H9 (cell line): Measurements from ENCODE around the gene LRRC34. TPM values are rescaled to one million over a fixed set of nuclear protein-coding genes. Genes with fewer than 3 reads are reported as not detected.

Source experiments
- DNase-seq: peaks from one replicate; pipeline ENCODE4 v3.0.0-alpha.2; 2017
- H2AFZ ChIP-seq: one replicate; pipeline ENCODE4 v1.6.1; 2013; ENCODE audit warnings: mild to moderate bottlenecking, low read length, control low read depth, moderate library complexity
- H2AK5ac ChIP-seq: 2 replicates; pipeline ENCODE4 v1.6.1; 2013; ENCODE audit warnings: low read length, control low read depth, mixed read lengths; ENCODE audit not compliant: insufficient read length
- H2BK120ac ChIP-seq: one replicate; pipeline ENCODE4 v1.6.1; 2013; ENCODE audit warnings: low read depth, mild to moderate bottlenecking, low read length, control low read depth, inconsistent platforms; ENCODE audit not compliant: poor library complexity, severe bottlenecking
- H2BK12ac ChIP-seq: 2 replicates; pipeline ENCODE4 v1.6.1; 2013; ENCODE audit warnings: low read length, control low read depth, mixed read lengths, low read depth; ENCODE audit not compliant: insufficient read length
- H2BK15ac ChIP-seq: 2 replicates; pipeline ENCODE4 v1.6.1; 2013; ENCODE audit warnings: low read depth, low read length, control low read depth
- H2BK20ac ChIP-seq: one replicate; pipeline ENCODE4 v1.6.1; 2013; ENCODE audit warnings: low read depth, mild to moderate bottlenecking, low read length, control low read depth, inconsistent platforms; ENCODE audit not compliant: poor library complexity, severe bottlenecking
- H2BK5ac ChIP-seq: 2 replicates; pipeline ENCODE4 v1.6.1; 2013; ENCODE audit warnings: low read length, control low read depth, mixed read lengths; ENCODE audit not compliant: insufficient read length
- H3K14ac ChIP-seq: 2 replicates; pipeline ENCODE4 v1.6.1; 2013; ENCODE audit warnings: low read length, control low read depth; ENCODE audit not compliant: insufficient read depth
- H3K18ac ChIP-seq: 2 replicates; pipeline ENCODE4 v1.6.1; 2013; ENCODE audit warnings: low read depth, mild to moderate bottlenecking, mixed read lengths, low read length, control low read depth; ENCODE audit not compliant: insufficient read length
- H3K23ac ChIP-seq: 2 replicates; pipeline ENCODE4 v1.6.1; 2013; ENCODE audit warnings: low read length, control low read depth, mixed read lengths, low read depth; ENCODE audit not compliant: insufficient read length
- H3K23me2 ChIP-seq: 2 replicates; pipeline ENCODE4 v1.6.1; 2013; ENCODE audit warnings: low read depth, mild to moderate bottlenecking, mixed read lengths, low read length, control low read depth; ENCODE audit not compliant: insufficient read length, poor library complexity, severe bottlenecking
- H3K27ac ChIP-seq: 2 replicates; pipeline ENCODE4 v1.5.1; 2013; ENCODE audit warnings: low read length, control low read depth, mixed read lengths, low read depth; ENCODE audit not compliant: insufficient read length
- H3K27me3 ChIP-seq: 2 replicates; pipeline ENCODE4 v1.6.1; 2013; ENCODE audit warnings: low read length, control low read depth, inconsistent platforms; ENCODE audit not compliant: insufficient read depth
- H3K4ac ChIP-seq: 2 replicates; pipeline ENCODE4 v1.6.1; 2013; ENCODE audit warnings: low read depth, mild to moderate bottlenecking, control low read depth, inconsistent platforms, low read length, moderate library complexity
- H3K4me1 ChIP-seq: 2 replicates; pipeline ENCODE4 v1.6.1; 2013; ENCODE audit warnings: low read length, control low read depth, inconsistent platforms; ENCODE audit not compliant: insufficient read depth
- H3K4me2 ChIP-seq: 2 replicates; pipeline ENCODE4 v1.6.1; 2013; ENCODE audit warnings: low read length, control low read depth, mixed read lengths; ENCODE audit not compliant: insufficient read length, insufficient read depth
- H3K56ac ChIP-seq: 2 replicates; pipeline ENCODE4 v1.6.1; 2013; ENCODE audit warnings: low read depth, mild to moderate bottlenecking, mixed read lengths, low read length, control low read depth; ENCODE audit not compliant: insufficient read length
- H3K79me1 ChIP-seq: 2 replicates; pipeline ENCODE4 v1.6.1; 2013; ENCODE audit warnings: low read depth, mild to moderate bottlenecking, moderate library complexity, low read length, control low read depth, inconsistent platforms; ENCODE audit not compliant: insufficient read depth, poor library complexity, severe bottlenecking
- H3K79me2 ChIP-seq: 2 replicates; pipeline ENCODE4 v1.6.1; 2013; ENCODE audit warnings: low read length, control low read depth, inconsistent platforms; ENCODE audit not compliant: insufficient read depth
- H3K9ac ChIP-seq: 2 replicates; pipeline ENCODE4 v1.6.1; 2013; ENCODE audit warnings: low read length, control low read depth, mixed read lengths; ENCODE audit not compliant: insufficient read length; ENCODE audit errors: extremely low read depth
- H3K9me3 ChIP-seq: one replicate; pipeline ENCODE4 v1.6.1; 2013; ENCODE audit warnings: low read depth, low read length, inconsistent platforms; ENCODE audit not compliant: control insufficient read depth
- H3T11ph ChIP-seq: one replicate; pipeline ENCODE4 v1.6.1; 2013; ENCODE audit warnings: mild to moderate bottlenecking, low read length, control low read depth, inconsistent platforms
- H4K20me1 ChIP-seq: one replicate; pipeline ENCODE4 v1.6.1; 2013; ENCODE audit not compliant: control insufficient read depth, insufficient read length, insufficient read depth
- H4K5ac ChIP-seq: 2 replicates; pipeline ENCODE4 v1.6.1; 2013; ENCODE audit warnings: low read depth, mild to moderate bottlenecking, mixed read lengths, low read length, control low read depth; ENCODE audit not compliant: insufficient read length
- H4K8ac ChIP-seq: replicated peaks from 2 replicates; pipeline ENCODE4 v1.6.1; 2013; ENCODE audit warnings: low read length, control low read depth, mixed read lengths, low read depth; ENCODE audit not compliant: insufficient read length
- H4K91ac ChIP-seq: 2 replicates; pipeline ENCODE4 v1.6.1; 2013; ENCODE audit warnings: low read depth, mild to moderate bottlenecking, moderate library complexity, mixed read lengths, low read length, control low read depth; ENCODE audit not compliant: insufficient read length
- H3K27ac Mint-ChIP-seq, 3 experiments: 2 replicates in 2 of 3; 3 replicates in 1 of 3; pipeline ENCODE4 v1.8.0; 2020 to 2021; ENCODE audit warnings: mixed read lengths in 3 of 3, mild to moderate bottlenecking in 1 of 3, moderate library complexity in 1 of 3
- H3K27me3 Mint-ChIP-seq: 2 replicates; pipeline ENCODE4 v1.8.0; 2021; ENCODE audit warnings: low read depth, mild to moderate bottlenecking, moderate library complexity, mixed read lengths
- H3K36me3 Mint-ChIP-seq, 3 experiments: 2 replicates in 2 of 3; 3 replicates in 1 of 3; pipeline ENCODE4 v1.8.0; 2020 to 2021; ENCODE audit warnings: low read depth in 3 of 3, mixed read lengths in 3 of 3; ENCODE audit not compliant: insufficient read depth in 1 of 3
- H3K4me1 Mint-ChIP-seq, 2 experiments: 2 replicates each; pipeline ENCODE4 v1.8.0; 2020; ENCODE audit warnings: mixed read lengths in 2 of 2
- H3K4me3 Mint-ChIP-seq, 2 experiments: 2 replicates in 1 of 2; 3 replicates in 1 of 2; pipeline ENCODE4 v1.8.0; 2020 to 2021; ENCODE audit warnings: mild to moderate bottlenecking in 2 of 2, mixed read lengths in 2 of 2, moderate library complexity in 1 of 2
- H3K9me3 Mint-ChIP-seq, 2 experiments: 2 replicates in 1 of 2; 3 replicates in 1 of 2; pipeline ENCODE4 v1.8.0; 2020; ENCODE audit warnings: mild to moderate bottlenecking in 2 of 2, mixed read lengths in 2 of 2, moderate library complexity in 1 of 2
- CTCF ChIP-seq: fragments of 200-600 bp; sonication (generic); conservative IDR thresholded peaks from 3 replicates; pipeline ENCODE4 v1.8.0; 2021; ENCODE audit warnings: antibody characterized with exemption, mild to moderate bottlenecking
- WGBS: extraction: QIAGEN DNeasy Blood & Tissue Kit; methylation state at CpG from one replicate; pipeline ENCODE4 v1.1.7; 2013; ENCODE audit warnings: missing lambda C conversion rate, low lambda C conversion rate, mixed read lengths; ENCODE audit not compliant: insufficient read length; ENCODE audit errors: extremely low coverage; 5-methylcytosine and 5-hydroxymethylcytosine counted together
- total RNA-seq: library from RNA; stranded (reverse); gene quantifications from 2 replicates; pipeline ENCODE4 v1.2.1, GENCODE V29; 2021

Gene LRRC34
- total RNA-seq, 1 experiment from 2014 or later = 4.6 TPM

DNA sequence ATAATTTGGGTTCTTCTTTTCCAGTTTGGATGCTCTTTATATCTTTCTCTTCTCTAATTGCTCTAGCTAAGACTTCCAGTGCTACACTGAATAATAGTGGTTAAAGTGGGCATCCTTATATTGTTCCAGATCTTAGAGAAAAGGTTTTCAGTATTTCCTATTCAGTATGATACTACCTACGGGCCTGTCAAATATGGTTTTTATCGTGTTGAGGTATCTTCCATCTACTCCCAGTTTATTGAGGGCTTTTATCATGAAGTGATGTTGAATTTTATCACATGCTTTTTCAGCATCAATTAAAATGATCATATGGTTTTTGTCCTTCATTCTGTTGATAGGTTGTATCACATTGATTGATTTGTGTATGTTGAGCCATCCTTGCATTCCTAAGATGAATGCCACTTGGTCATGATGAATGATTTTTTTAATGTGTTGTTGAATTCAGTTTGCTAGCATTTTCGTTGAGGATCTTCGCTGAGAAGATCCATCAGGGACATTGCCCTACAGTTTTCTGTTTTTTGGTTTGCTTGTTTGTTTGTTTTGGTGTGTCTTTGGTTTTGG lies 3.0 kb upstream of the LRRC34 start:
- Histone ChIP-seq H4K5ac (no peak overlapping the region), H3K4me2 (no peak overlapping the region), H3K27ac (no peak overlapping the region), H4K8ac (no peak overlapping the region), H3K4ac (no peak overlapping the region), H3K23ac (no peak overlapping the region), H3K14ac (no peak overlapping the region), H3T11ph (no peak overlapping the region), H3K23me2 (peaks cover 9% of the 10 kb centered on the region), H2AK5ac (no peak overlapping the region), H2BK12ac (no peak overlapping the region), H3K9ac (no peak overlapping the region), H4K91ac (no peak overlapping the region), H2BK5ac (no peak overlapping the region), H2BK120ac (no peak overlapping the region), H2BK15ac (no peak overlapping the region), H3K27me3 (no peaks in the 10 kb centered on the region), H2AFZ (no peak overlapping the region), H3K4me1 (no peaks in the 10 kb centered on the region), H4K20me1 (no peaks in the 10 kb centered on the region), H3K79me2 (no peaks in the 10 kb centered on the region), H3K9me3 (no peaks in the 10 kb centered on the region), H3K18ac (no peak overlapping the region), H3K79me1 (no peaks in the 10 kb centered on the region), H2BK20ac (no peak overlapping the region), H3K56ac (no peak overlapping the region)
- Mint-ChIP-seq H3K4me3 (no peak overlapping the region), H3K9me3 (peaks cover 10 to 16% of the 10 kb centered on the region in 2 experiments), H3K27me3 (peaks cover 29% of the 10 kb centered on the region), H3K36me3 (peaks cover 2 to 14% (median 6%) of the 10 kb centered on the region in 3 experiments; a peak in 5 of 7 replicates), H3K27ac (no peak overlapping the region), H3K4me1 (peaks cover 20 to 28% of the 10 kb centered on the region in 2 experiments)
- no CpG with 5 or more reads among the region's 4 CpGs for WGBS
- TF ChIP-seq CTCF = no peak
- no peak for DNase-seq
